ENCODE results near the gene IFNGR2.
A peak's percentile ranks its signal among the peaks of the same experiment; 100 is the strongest.

The IFNGR2 gene

DNA sequence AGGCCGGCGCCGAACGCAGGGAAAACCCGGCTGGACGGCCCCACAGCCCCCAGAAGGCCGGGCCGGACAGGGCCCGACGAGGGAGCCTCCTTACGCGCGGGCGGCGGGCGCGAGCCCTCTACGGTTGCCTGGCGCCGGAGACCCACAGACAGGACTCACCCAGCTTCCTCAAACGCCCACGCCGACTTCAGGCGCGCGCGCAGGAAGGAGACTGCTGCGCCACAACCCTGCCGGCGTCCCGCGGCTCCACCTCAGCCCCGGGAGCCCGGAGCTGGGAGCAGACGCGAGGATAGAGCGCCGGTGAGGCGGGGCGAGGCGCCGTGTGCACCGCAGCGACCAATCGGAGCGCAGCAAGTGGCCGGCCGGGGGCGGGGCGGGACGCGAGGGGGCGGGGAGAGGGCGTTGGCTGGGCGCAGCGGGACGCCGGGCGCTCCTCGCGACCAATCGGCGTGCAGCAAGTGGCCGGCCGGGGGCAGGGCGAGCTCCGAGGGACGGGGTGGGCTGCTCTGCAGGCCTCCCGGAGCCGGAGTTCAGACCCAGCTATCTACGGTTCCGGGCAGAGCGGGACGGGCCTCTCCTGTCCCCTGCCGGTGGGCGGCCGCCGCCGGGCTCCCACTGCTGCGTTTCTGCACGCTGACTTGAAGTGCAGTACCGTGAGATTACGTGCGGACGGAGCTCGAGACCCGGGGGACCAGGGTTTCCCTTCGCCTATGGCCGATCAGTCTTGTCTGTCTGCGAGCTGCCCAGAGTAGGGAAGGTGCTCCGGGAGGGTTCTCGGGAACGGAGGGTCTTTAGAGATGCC is 76.7 kb downstream of the IFNGR2 start, which contains the start of gene TMEM50B:
TMEM50B (minus strand) TSS at position 296 of the 802 bp plus-strand sequence. CDS start 11,089 bp downstream, outside the sequence.
- FAIRE-seq: peak; percentile 97
- peak; percentile 67; the same call in 1 of the 2 replicates for TF ChIP-seq TAF1 (IDR thresholded peaks at IDR 0.05; ENCODE audit: borderline replicate concordance, low read depth, low read length)
- TF ChIP-seq POLR2AphosphoS5 (IDR thresholded peaks at IDR 0.05; ENCODE audit: low read depth, low read length): peak; percentile 83
- peak; percentile 92 for TF ChIP-seq POLR2A (IDR thresholded peaks at IDR 0.05; ENCODE audit: low read depth, low read length)
- peak; percentile 87 for DNase-seq (ENCODE audit: insufficient read length)

DNA sequence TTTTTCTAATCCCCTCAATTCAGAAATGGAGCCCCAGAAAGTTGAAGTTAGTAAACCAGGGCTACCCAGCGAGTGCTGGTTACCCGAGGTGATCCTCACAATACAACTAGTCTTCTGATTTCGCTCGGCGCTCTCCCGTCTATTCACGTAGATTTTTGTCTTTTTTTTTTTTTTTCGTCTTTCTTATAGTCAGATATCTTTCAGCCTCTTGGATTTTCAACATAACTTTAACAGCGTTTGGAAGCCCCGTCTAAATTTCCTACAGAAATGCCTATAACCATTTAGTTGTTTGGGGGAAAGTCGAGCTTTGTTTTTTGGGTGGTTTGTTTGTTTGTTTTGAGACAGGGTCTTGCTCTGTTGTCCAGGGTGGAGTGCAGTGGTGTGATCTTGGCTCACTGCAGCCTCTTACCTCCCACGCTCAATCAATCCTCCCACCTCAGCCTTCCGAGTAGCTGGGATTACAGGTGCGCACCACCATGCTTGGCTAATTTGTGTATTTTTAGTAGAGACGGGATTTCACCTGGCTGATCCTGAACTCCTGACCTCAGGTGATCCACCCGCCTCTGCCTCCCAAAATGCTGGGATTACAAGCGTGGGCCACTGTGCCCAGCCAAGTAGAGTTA is 77.4 kb downstream of the IFNGR2 start:
- FAIRE-seq: no peak
- TF ChIP-seq TAF1 (IDR thresholded peaks at IDR 0.05; ENCODE audit: borderline replicate concordance, low read depth, low read length) (no peak), POLR2AphosphoS5 (IDR thresholded peaks at IDR 0.05; ENCODE audit: low read depth, low read length) (no peak), POLR2A (IDR thresholded peaks at IDR 0.05; ENCODE audit: low read depth, low read length) (no peak)
- no peak for DNase-seq (ENCODE audit: insufficient read length)

DNA sequence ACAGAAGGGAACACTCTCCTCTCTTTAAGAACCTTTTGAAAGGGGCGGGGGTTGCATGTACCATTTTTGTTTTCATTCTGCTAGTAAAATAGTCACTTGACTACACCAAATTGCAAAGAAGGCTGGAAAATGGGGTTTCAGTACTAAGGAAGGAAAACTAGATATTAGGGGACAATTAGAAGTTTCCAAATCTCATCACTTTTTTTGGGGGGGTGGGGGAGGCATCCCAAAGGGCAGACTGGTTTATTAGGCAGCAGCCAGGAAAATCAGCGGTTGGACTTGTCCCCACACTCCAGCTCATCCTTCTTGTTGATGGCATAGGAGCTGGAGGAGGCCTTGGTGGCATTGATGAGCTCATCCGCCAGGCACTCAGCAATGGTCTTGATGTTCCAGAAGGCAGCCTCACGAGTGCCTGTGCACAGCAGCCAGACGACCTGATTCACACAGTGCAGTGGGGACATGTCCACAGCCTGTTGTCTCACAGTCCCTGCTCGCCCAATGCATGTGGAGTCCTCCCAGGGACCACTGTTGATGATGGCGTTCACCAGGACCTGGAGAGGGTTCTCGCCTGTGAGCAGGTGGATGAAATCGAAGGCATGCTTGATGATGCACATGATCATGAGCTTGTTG is 78.2 kb downstream of the IFNGR2 start:
- DNase-seq (ENCODE audit: insufficient read length) (no peak), FAIRE-seq (no peak)
- TF ChIP-seq POLR2AphosphoS5 (IDR thresholded peaks at IDR 0.05; ENCODE audit: low read depth, low read length) (no peak), TAF1 (IDR thresholded peaks at IDR 0.05; ENCODE audit: borderline replicate concordance, low read depth, low read length) (no peak), POLR2A (IDR thresholded peaks at IDR 0.05; ENCODE audit: low read depth, low read length) (no peak)

Measured in GM12892 (cell line).